ENCODE measurements around the gene RNF19B. TPM values are rescaled to one million over a fixed set of nuclear protein-coding genes. Genes with fewer than 3 reads are reported as not detected.

The RNF19B gene
- total and polyA plus RNA-seq, 2 of the 8 experiments (the other 6 are each of a cell fraction or from before 2014, with no cell fraction given) = 9.2 to 11.2 TPM

DNA sequence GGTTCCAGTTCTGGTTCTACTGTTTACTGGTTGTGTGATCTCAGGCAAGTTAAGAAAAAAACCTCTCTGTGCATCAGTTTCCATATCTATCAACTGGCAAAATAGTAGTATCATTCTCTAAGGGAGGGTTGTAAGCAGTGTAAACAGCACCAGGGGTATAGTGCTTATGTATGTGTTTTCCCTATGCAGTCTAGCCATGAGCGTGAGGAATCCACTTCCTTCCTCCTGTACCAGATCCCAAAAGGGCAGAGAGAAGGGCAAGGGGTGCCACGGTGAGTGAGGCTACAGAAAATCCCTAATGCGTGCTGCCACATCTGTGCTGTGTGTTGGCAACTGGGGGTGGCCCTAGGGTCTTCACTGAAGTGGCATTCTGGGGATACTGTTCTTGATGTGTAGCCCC, 18.4 kb upstream of the RNF19B start (continued):
- TF ChIP-seq, protein P1, sequence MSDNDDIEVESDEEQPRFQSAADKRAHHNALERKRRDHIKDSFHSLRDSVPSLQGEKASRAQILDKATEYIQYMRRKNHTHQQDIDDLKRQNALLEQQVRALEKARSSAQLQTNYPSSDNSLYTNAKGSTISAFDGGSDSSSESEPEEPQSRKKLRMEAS (IDR thresholded peaks at IDR 0.05) = no peak
- no peak for TF ChIP-seq POLR2AphosphoS5 (IDR thresholded peaks at IDR 0.05; ENCODE audit: low read depth, low read length)
- no peak for TF ChIP-seq MAFK (IDR thresholded peaks at IDR 0.05; ENCODE audit: low read depth, low read length)
- TF ChIP-seq EZH2 (IDR thresholded peaks at IDR 0.05; ENCODE audit: low read depth, low read length, severe bottlenecking) = no peak
- TF ChIP-seq CBX8 (IDR thresholded peaks at IDR 0.05; ENCODE audit: borderline replicate concordance, low read depth, low read length) = no peak
- TF ChIP-seq SP1 (IDR thresholded peaks at IDR 0.05; ENCODE audit: low read depth, low read length) = no peak
- no peak for TF ChIP-seq HDAC6 (IDR thresholded peaks at IDR 0.05; ENCODE audit: low read depth, low read length)
- TF ChIP-seq GTF2F1 (IDR thresholded peaks at IDR 0.05; ENCODE audit: borderline replicate concordance, low read depth, low read length) = no peak
- TF ChIP-seq SUZ12 (IDR thresholded peaks at IDR 0.05; ENCODE audit: low read length) = no peak
